ENCODE data around the gene TAMALIN.
A peak's percentile ranks its signal among the peaks of the same experiment; 100 is the strongest.
"Not testable (repeated sequence)": the region's sequence is repeated elsewhere in the genome, so short reads cannot be mapped to it uniquely, and the experiment has no call there.

TAMALIN gene

GRCh38 chr12:51974646-51975045, 32.1 kb upstream of the TAMALIN start:
- no peak for DNase-seq (ENCODE audit: insufficient read length, low spot score)
- FAIRE-seq: no peak
- TF ChIP-seq POLR2A (IDR thresholded peaks at IDR 0.05; ENCODE audit: low read depth, low read length): no peak

DNA sequence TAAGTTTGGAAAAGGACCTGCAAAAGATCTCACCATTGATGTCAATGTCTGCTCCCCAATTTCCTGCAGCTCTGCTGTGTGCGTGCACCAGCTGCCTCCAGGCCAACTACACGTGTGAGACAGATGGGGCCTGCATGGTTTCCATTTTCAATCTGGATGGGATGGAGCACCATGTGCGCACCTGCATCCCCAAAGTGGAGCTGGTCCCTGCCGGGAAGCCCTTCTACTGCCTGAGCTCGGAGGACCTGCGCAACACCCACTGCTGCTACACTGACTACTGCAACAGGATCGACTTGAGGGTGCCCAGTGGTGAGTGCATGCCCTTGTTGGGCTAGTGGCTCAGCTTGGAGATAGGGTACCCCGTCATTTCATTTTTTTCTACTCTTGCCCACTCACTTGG, 31.6 kb upstream of the TAMALIN start:
- no peak for TF ChIP-seq POLR2A (IDR thresholded peaks at IDR 0.05; ENCODE audit: low read depth, low read length)
- no peak for FAIRE-seq
- DNase-seq (ENCODE audit: insufficient read length, low spot score): no peak

DNA sequence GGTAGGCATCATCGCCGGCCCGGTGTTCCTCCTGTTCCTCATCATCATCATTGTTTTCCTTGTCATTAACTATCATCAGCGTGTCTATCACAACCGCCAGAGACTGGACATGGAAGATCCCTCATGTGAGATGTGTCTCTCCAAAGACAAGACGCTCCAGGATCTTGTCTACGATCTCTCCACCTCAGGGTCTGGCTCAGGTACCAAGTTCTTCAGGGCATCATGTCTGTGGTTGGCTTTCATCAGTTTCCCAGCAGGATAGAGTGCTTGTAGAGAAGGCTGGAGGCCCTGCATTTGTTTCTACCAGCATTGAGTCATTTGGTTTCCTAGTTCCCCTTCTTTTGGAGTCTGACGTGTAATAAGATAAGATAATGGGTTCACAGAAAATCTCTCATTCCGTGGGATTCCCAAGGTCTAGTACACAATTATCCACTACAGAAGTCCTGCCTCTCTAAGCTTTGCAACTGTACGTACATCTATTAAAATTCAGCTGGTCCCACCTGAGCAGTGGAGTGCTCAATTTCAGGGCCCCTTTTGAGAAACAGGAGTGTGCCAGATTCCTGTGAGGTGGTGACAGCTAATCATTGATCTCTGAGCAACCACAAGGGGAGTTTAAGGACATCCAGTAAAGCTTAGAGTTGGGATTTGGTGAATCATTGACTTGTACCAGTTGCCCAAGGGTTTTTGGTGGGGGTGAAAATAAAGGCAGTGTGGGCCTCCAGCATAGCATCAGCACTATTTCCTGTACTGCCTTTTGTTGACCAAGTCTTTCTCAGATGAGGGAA, 30.2 kb upstream of the TAMALIN start:
- DNase-seq (ENCODE audit: insufficient read length, low spot score) (no peak), FAIRE-seq (no peak)
- no peak for TF ChIP-seq POLR2A (IDR thresholded peaks at IDR 0.05; ENCODE audit: low read depth, low read length)

- DNase-seq (ENCODE audit: insufficient read length, low spot score) (no peak), FAIRE-seq (no peak)
- no peak for TF ChIP-seq POLR2A (IDR thresholded peaks at IDR 0.05; ENCODE audit: low read depth, low read length)
These were observed 29.4 kb upstream of the TAMALIN start for GRCh38 chr12:51977320-51977753.

GRCh38 chr12:51979306-51979705, 27.4 kb upstream of the TAMALIN start:
- DNase-seq (ENCODE audit: insufficient read length, low spot score); FAIRE-seq: not testable (repeated sequence)

DNA sequence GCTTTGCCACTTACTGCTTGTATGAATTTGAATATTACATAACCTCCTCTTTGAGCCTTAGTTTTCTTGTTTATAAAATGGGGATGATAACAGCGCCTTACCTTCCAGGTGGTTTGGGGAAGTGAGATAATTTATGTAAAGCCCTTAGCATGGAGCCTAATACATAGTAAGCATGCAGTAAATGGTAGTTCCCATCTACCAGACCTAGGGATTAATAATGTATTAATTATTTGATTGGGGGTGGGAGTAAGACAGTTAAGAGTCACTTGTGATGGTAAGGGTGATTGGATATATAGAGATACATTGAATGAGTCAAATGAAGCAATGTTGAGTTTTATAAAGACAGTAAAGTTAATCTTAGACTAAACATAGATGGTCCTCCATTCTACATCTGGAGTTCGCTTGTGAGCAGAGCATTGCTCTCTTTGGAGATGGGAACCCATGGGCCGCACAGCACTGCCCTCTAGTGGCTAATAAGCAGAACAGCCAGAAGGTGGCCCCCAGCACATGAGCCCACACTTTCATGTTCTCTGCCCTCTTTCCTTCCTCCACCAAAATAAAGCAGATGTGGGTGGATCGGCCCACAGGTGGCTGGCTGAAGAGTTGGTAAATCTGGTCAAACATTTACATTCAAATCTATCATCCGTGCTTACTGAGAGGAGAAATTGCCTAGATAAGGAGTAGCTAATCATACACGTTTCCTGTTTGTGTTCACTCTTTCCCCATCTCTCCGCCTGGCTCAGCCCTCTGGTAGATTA, 26.5 kb upstream of the TAMALIN start:
- no peak for TF ChIP-seq POLR2A (IDR thresholded peaks at IDR 0.05; ENCODE audit: low read depth, low read length)
- peak; percentile 78 for DNase-seq (ENCODE audit: insufficient read length, low spot score)
- no peak for FAIRE-seq

DNA sequence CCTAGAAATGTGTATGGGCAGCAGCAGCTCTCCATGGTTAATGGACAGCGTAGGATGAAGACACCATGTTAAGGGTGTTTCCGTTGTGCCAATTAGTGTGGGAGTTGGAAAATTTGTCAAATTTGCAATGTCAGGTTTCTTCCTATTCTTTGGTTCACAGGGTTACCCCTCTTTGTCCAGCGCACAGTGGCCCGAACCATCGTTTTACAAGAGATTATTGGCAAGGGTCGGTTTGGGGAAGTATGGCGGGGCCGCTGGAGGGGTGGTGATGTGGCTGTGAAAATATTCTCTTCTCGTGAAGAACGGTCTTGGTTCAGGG, 26.0 kb upstream of the TAMALIN start:
- DNase-seq (ENCODE audit: insufficient read length, low spot score) (no peak), FAIRE-seq (no peak)
- no peak for TF ChIP-seq POLR2A (IDR thresholded peaks at IDR 0.05; ENCODE audit: low read depth, low read length)

DNA sequence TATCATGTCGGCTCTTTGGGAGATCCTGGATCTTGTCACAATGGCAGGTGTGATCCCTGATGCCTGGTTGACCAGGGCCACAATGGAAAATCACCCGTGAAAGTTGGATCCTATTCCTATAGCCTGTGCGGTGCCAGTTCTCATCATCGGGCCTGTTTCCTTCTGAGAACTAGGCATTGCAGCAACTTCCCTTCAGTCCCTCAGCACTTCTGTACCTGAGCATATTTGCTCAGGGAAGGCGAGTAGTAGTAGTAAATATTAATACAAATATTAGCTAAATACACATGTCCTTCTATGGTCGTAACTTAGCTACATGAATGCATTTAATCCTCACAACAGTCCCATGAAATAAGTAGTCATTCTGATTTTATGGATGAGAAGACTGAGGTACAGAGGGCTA, 22.1 kb upstream of the TAMALIN start:
- FAIRE-seq (no peak), DNase-seq (ENCODE audit: insufficient read length, low spot score) (no peak)
- TF ChIP-seq POLR2A (IDR thresholded peaks at IDR 0.05; ENCODE audit: low read depth, low read length): no peak

GRCh38 chr12:51985154-51985835, 21.5 kb upstream of the TAMALIN start:
- no peak for FAIRE-seq
- no peak for TF ChIP-seq POLR2A (IDR thresholded peaks at IDR 0.05; ENCODE audit: low read depth, low read length)
- no peak for DNase-seq (ENCODE audit: insufficient read length, low spot score)

- DNase-seq (ENCODE audit: insufficient read length, low spot score) (no peak), FAIRE-seq (no peak)
- no peak for TF ChIP-seq POLR2A (IDR thresholded peaks at IDR 0.05; ENCODE audit: low read depth, low read length)
These were observed 19.9 kb upstream of the TAMALIN start for GRCh38 chr12:51986834-51987233.

GRCh38 chr12:51992246-51992645, 14.5 kb upstream of the TAMALIN start:
- DNase-seq (ENCODE audit: insufficient read length, low spot score) (no peak), FAIRE-seq (no peak)
- no peak for TF ChIP-seq POLR2A (IDR thresholded peaks at IDR 0.05; ENCODE audit: low read depth, low read length)

GRCh38 chr12:51994539-51994820, 12.3 kb upstream of the TAMALIN start:
- FAIRE-seq: no peak
- no peak for TF ChIP-seq POLR2A (IDR thresholded peaks at IDR 0.05; ENCODE audit: low read depth, low read length)
- DNase-seq (ENCODE audit: insufficient read length, low spot score): no peak

DNA sequence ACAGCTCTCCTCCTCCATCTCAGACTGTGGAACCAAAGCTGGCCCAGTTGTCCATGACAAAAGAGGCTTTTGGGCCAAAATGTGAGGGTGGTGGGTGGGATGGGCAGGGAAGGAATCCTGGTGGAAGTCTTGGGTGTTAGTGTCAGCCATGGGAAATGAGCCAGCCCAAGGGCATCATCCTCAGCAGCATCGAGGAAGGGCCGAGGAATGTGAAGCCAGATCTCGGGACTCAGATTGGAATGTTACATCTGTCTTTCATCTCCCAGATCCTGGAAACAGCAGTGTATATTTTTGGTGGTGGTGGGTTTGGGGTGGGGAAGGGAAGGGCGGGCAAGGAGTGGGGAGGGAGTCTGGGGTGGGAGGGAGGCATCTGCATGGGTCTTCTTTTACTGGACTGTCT, 11.8 kb upstream of the TAMALIN start:
- no peak for FAIRE-seq
- no peak for DNase-seq (ENCODE audit: insufficient read length, low spot score)
- no peak for TF ChIP-seq POLR2A (IDR thresholded peaks at IDR 0.05; ENCODE audit: low read depth, low read length)

DNA sequence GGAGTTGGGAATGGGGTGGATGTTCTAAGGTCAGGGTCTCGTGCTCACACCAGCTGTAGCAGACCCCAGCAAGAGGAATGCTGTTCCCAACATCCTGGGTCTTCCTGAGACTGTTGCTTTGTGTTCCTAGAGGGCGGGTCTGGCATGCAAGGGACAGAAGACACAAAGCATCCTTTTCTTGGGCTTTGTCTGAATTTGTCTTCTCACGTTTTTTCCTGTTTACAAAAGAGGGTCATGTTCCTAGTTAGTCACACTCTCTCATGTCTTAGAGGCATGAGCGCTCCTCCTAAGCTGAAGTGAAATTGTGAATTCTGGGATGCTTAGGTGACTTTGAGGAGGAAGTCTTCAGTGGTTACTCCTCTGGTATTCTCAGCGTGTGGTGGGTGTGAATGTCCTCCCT, 9.6 kb upstream of the TAMALIN start:
- FAIRE-seq: no peak
- DNase-seq (ENCODE audit: insufficient read length, low spot score): no peak
- no peak for TF ChIP-seq POLR2A (IDR thresholded peaks at IDR 0.05; ENCODE audit: low read depth, low read length)

Data from H54 (cell line).